ENCODE data around the gene SH3BP1. TPM values are rescaled to one million over a fixed set of nuclear protein-coding genes. Genes with fewer than 3 reads are reported as not detected.

The SH3BP1 gene
- total and polyA plus RNA-seq, 2 of the 13 experiments (the other 11 are each of a cell fraction or from before 2014, with no cell fraction given) = 8.4 to 18.5 TPM

DNA sequence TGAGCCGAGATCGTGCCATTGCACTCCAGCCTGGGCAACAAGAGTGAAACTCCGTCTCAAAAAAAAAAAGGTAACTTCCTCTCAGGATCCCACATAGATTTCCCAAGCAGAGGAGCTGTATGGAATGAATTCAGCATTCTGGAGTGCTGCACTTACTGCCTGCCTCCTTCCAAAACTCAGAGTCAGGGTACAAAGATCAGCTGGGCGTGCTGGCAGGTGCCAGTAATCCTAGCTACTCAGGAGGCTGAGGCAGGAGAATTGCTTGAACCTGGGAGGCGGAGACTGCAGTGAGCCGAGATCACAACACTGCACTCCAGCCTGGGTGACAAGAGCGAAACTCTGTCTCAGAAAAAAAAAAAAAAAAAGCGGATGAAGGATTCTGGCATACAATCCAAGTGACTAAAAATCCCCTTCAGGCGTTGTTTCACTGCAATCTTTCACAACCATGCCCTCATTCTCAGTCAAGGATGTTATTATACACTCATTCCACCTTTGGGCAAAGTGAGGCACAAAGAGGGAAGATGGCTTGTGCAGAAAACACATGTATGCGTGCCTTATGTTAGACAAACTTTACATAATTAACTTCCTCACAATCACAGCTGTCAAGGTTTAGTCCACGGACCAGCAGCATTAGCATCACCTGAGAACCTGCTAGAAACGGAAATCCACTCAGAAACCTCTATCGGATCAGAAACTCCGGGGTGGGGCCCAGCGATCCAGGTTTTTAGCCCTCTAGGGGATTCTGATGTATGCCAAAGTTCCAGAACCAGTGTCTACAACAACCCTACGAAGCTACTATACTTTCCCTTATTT, 45.5 kb downstream of the SH3BP1 start (continued):
- TF ChIP-seq TP53 (CRISPR knock-in tag; conservative IDR thresholded peaks at IDR 0.05) = no peak
- TF ChIP-seq, protein P1, sequence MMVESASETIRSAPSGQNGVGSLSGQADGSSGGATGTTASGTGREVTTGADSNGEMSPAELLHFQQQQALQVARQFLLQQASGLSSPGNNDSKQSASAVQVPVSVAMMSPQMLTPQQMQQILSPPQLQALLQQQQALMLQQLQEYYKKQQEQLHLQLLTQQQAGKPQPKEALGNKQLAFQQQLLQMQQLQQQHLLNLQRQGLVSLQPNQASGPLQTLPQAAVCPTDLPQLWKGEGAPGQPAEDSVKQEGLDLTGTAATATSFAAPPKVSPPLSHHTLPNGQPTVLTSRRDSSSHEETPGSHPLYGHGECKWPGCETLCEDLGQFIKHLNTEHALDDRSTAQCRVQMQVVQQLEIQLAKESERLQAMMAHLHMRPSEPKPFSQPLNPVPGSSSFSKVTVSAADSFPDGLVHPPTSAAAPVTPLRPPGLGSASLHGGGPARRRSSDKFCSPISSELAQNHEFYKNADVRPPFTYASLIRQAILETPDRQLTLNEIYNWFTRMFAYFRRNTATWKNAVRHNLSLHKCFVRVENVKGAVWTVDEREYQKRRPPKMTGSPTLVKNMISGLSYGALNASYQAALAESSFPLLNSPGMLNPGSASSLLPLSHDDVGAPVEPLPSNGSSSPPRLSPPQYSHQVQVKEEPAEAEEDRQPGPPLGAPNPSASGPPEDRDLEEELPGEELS (CRISPR knock-in tag; IDR thresholded peaks at IDR 0.05) = no peak
- no peak for TF ChIP-seq ZNF564 (CRISPR knock-in tag; IDR thresholded peaks at IDR 0.05)
- no peak for TF ChIP-seq LCORL (IDR thresholded peaks at IDR 0.05)
- 0 out of 2 replicates have a peak, but pooled peaks have one; percentile 32 for TF ChIP-seq LCORL (CRISPR knock-in tag; IDR thresholded peaks at IDR 0.05)
- 0 out of 2 replicates have a peak, but pooled peaks have one; percentile 21 for TF ChIP-seq ZFY (CRISPR knock-in tag; IDR thresholded peaks at IDR 0.05)
- TF ChIP-seq FLYWCH1 (CRISPR knock-in tag; IDR thresholded peaks at IDR 0.05) = no peak
- no peak for TF ChIP-seq ZNF550 (CRISPR knock-in tag; IDR thresholded peaks at IDR 0.05; ENCODE audit: borderline replicate concordance)
- no peak for TF ChIP-seq ZNF382 (CRISPR knock-in tag; IDR thresholded peaks at IDR 0.05; ENCODE audit: borderline replicate concordance)
- TF ChIP-seq, protein P2, sequence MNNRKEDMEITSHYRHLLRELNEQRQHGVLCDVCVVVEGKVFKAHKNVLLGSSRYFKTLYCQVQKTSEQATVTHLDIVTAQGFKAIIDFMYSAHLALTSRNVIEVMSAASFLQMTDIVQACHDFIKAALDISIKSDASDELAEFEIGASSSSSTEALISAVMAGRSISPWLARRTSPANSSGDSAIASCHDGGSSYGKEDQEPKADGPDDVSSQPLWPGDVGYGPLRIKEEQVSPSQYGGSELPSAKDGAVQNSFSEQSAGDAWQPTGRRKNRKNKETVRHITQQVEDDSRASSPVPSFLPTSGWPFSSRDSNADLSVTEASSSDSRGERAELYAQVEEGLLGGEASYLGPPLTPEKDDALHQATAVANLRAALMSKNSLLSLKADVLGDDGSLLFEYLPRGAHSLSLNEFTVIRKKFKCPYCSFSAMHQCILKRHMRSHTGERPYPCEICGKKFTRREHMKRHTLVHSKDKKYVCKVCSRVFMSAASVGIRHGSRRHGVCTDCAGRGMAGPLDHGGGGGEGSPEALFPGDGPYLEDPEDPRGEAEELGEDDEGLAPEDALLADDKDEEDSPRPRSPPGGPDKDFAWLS (CRISPR knock-in tag; IDR thresholded peaks at IDR 0.05; ENCODE audit: borderline replicate concordance) = no peak
- TF ChIP-seq, protein P3, sequence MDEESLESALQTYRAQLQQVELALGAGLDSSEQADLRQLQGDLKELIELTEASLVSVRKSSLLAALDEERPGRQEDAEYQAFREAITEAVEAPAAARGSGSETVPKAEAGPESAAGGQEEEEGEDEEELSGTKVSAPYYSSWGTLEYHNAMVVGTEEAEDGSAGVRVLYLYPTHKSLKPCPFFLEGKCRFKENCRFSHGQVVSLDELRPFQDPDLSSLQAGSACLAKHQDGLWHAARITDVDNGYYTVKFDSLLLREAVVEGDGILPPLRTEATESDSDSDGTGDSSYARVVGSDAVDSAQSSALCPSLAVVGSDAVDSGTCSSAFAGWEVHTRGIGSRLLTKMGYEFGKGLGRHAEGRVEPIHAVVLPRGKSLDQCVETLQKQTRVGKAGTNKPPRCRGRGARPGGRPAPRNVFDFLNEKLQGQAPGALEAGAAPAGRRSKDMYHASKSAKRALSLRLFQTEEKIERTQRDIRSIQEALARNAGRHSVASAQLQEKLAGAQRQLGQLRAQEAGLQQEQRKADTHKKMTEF (CRISPR knock-in tag; IDR thresholded peaks at IDR 0.05) = no peak
- TF ChIP-seq HNF4A (CRISPR knock-in tag; IDR thresholded peaks at IDR 0.05) = peak; percentile 83
- peak; percentile 61 for TF ChIP-seq PITX1 (CRISPR knock-in tag; IDR thresholded peaks at IDR 0.05)
- TF ChIP-seq MTA3 (CRISPR knock-in tag; IDR thresholded peaks at IDR 0.05) = no peak
- no peak for TF ChIP-seq ATF1 (CRISPR knock-in tag; IDR thresholded peaks at IDR 0.05)
- no peak for TF ChIP-seq ZNF3 (CRISPR knock-in tag; IDR thresholded peaks at IDR 0.05)
- 0 out of 2 replicates have a peak, but pooled peaks have one; percentile 25 for TF ChIP-seq DPF2 (CRISPR knock-in tag; IDR thresholded peaks at IDR 0.05; ENCODE audit: borderline replicate concordance, low read depth)
- no peak for TF ChIP-seq MYNN (CRISPR knock-in tag; IDR thresholded peaks at IDR 0.05; ENCODE audit: low read depth)
- TF ChIP-seq, protein P4, sequence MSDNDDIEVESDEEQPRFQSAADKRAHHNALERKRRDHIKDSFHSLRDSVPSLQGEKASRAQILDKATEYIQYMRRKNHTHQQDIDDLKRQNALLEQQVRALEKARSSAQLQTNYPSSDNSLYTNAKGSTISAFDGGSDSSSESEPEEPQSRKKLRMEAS (IDR thresholded peaks at IDR 0.05) = no peak
- no peak for TF ChIP-seq ZNF569 (CRISPR knock-in tag; IDR thresholded peaks at IDR 0.05; ENCODE audit: borderline replicate concordance)
- no peak for TF ChIP-seq POGZ (CRISPR knock-in tag; IDR thresholded peaks at IDR 0.05)

All from HepG2 (cell line).